Measurements from ENCODE around the gene FTO.

GRCh38 chr16:53672461-53672860 lies 31.5 kb upstream of the FTO start:
- TF ChIP-seq POLR2A (IDR thresholded peaks at IDR 0.05), result no peak
- TF ChIP-seq, protein P1, sequence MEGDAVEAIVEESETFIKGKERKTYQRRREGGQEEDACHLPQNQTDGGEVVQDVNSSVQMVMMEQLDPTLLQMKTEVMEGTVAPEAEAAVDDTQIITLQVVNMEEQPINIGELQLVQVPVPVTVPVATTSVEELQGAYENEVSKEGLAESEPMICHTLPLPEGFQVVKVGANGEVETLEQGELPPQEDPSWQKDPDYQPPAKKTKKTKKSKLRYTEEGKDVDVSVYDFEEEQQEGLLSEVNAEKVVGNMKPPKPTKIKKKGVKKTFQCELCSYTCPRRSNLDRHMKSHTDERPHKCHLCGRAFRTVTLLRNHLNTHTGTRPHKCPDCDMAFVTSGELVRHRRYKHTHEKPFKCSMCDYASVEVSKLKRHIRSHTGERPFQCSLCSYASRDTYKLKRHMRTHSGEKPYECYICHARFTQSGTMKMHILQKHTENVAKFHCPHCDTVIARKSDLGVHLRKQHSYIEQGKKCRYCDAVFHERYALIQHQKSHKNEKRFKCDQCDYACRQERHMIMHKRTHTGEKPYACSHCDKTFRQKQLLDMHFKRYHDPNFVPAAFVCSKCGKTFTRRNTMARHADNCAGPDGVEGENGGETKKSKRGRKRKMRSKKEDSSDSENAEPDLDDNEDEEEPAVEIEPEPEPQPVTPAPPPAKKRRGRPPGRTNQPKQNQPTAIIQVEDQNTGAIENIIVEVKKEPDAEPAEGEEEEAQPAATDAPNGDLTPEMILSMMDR (IDR thresholded peaks at IDR 0.05), result no peak
- TF ChIP-seq POLR2AphosphoS5 (IDR thresholded peaks at IDR 0.05), result no peak

All from prostate gland (tissue), 2 donors.